NCI-H524 treated with DMSO at 0.1 percent for 48 hours (cell line): ENCODE results near the gene SMIM44.
A peak's percentile ranks its signal among the peaks of the same experiment; 100 is the strongest.
"Not testable (repeated sequence)": the region's sequence is repeated elsewhere in the genome, so short reads cannot be mapped to it uniquely, and the experiment has no call there.

Experiments
- DNase-seq: peaks from one replicate; lab custom pipeline; 2025; lab: John Stamatoyannopoulos, UW

Gene SMIM44

GRCh38 chr19:3517638-3518037 is 34.4 kb upstream of the SMIM44 start:
- no peak for DNase-seq

GRCh38 chr19:3516675-3517207 is 33.5 kb upstream of the SMIM44 start:
- DNase-seq, result no peak

- DNase-seq, result no peak
Measured at GRCh38 chr19:3515891-3516422, 32.7 kb upstream of the SMIM44 start.

GRCh38 chr19:3514930-3515329 is 31.7 kb upstream of the SMIM44 start:
- no peak for DNase-seq

GRCh38 chr19:3513229-3514140 is 30.2 kb upstream of the SMIM44 start:
- DNase-seq, result no peak

- DNase-seq, result no peak
Measured at GRCh38 chr19:3512562-3513228, 29.5 kb upstream of the SMIM44 start.

GRCh38 chr19:3511506-3512251 is 28.4 kb upstream of the SMIM44 start:
- no peak for DNase-seq

- DNase-seq, result no peak
Measured at GRCh38 chr19:3510727-3511126, 27.5 kb upstream of the SMIM44 start.

GRCh38 chr19:3509566-3509989 is 26.3 kb upstream of the SMIM44 start:
- no peak for DNase-seq

- DNase-seq, result no peak
Measured at GRCh38 chr19:3508771-3509535, 25.7 kb upstream of the SMIM44 start.

- DNase-seq, result not testable (repeated sequence)
Measured at GRCh38 chr19:3508121-3508661, 24.9 kb upstream of the SMIM44 start.

GRCh38 chr19:3507371-3508120 is 24.3 kb upstream of the SMIM44 start:
- no peak for DNase-seq

- DNase-seq, result no peak
Measured at GRCh38 chr19:3506384-3507340, 23.4 kb upstream of the SMIM44 start.

- DNase-seq, result peak; percentile 90
Measured at GRCh38 chr19:3505598-3506383, 22.6 kb upstream of the SMIM44 start, which contains the start of gene FZR1. Gene FZR1, plus strand, starts transcription at chr19:3506311. Its CDS starts 16,679 bp downstream, at chr19:3522990.

- DNase-seq, result no peak
Measured at GRCh38 chr19:3504735-3505134, 21.5 kb upstream of the SMIM44 start.

- no peak for DNase-seq
Measured at GRCh38 chr19:3503036-3503572, 19.9 kb upstream of the SMIM44 start.

- no peak for DNase-seq
Measured at GRCh38 chr19:3501780-3502179, 18.5 kb upstream of the SMIM44 start.
